ENCODE measurements around the gene TGIF1.

- TF ChIP-seq CTCF (IDR thresholded peaks at IDR 0.05) (no peak), POLR2A (IDR thresholded peaks at IDR 0.05) (no peak)
Observed at GRCh38 chr18:3451989-3452749, 2.2 kb downstream of the TGIF1 start.

All from lower leg skin (tissue), 3 donors.